LNCaP clone FGC (cell line): Measurements from ENCODE around the gene DPF3.

Experiments
- DNase-seq: peaks from one replicate; pipeline ENCODE4 v3.0.0-alpha.2; 2011; ENCODE audit warnings: low read depth
- H3K4me3 ChIP-seq: 2 replicates; pipeline ENCODE4 v1.5.1; 2011; ENCODE audit warnings: mild to moderate bottlenecking, low read depth, low read length, control low read depth
- CTCF ChIP-seq: IDR thresholded peaks from 2 replicates; pipeline ENCODE4 v1.5.1; 2012; ENCODE audit warnings: mild to moderate bottlenecking; ENCODE audit not compliant: control insufficient read depth, insufficient read depth; ENCODE audit errors: extremely low read depth

DPF3 gene

GRCh38 chr14:72682188-72682587 lies 211.7 kb downstream of the DPF3 start:
- DNase-seq: no peak
- no peak overlapping the region for H3K4me3 ChIP-seq
- TF ChIP-seq CTCF: no peak

- no peak overlapping the region for H3K4me3 ChIP-seq
- DNase-seq: no peak
- no peak for TF ChIP-seq CTCF
These were observed 212.9 kb downstream of the DPF3 start for GRCh38 chr14:72680853-72681640.

- DNase-seq: no peak
- no peak overlapping the region for H3K4me3 ChIP-seq
- no peak for TF ChIP-seq CTCF
These were observed 214.3 kb downstream of the DPF3 start for GRCh38 chr14:72679536-72680151.

GRCh38 chr14:72679141-72679535 lies 214.8 kb downstream of the DPF3 start:
- no peak overlapping the region for H3K4me3 ChIP-seq
- DNase-seq: no peak
- no peak for TF ChIP-seq CTCF

- no peak overlapping the region for H3K4me3 ChIP-seq
- no peak for DNase-seq
- TF ChIP-seq CTCF: no peak
These were observed 215.5 kb downstream of the DPF3 start for GRCh38 chr14:72678356-72678755.

GRCh38 chr14:72677664-72678063 lies 216.2 kb downstream of the DPF3 start:
- TF ChIP-seq CTCF: no peak
- no peak overlapping the region for H3K4me3 ChIP-seq
- DNase-seq: no peak
